HG02759 (cell line): ENCODE data around the gene ZC3H10.
A peak's percentile ranks its signal among the peaks of the same experiment; 100 is the strongest.
"Not testable (repeated sequence)": the region's sequence is repeated elsewhere in the genome, so short reads cannot be mapped to it uniquely, and the experiment has no call there.

ENCODE experiments used
- ATAC-seq: cut with Tn5 transposase; IDR thresholded peaks from one replicate; pipeline ENCODE4 v1.9.1; 2021; ENCODE audit warnings: mild to moderate bottlenecking, moderate library complexity; ENCODE audit not compliant: unreplicated experiment

The ZC3H10 gene

GRCh38 chr12:56117778-56118687 lies at the start of gene ZC3H10:
Gene ZC3H10, plus strand, starts transcription at chr12:56118266. Its CDS starts 2,297 bp downstream, at chr12:56120563.
- ATAC-seq, result peak; percentile 86

GRCh38 chr12:56071648-56072047 lies 46.4 kb upstream of the ZC3H10 start:
- ATAC-seq, result no peak

GRCh38 chr12:56074396-56074795 lies 43.7 kb upstream of the ZC3H10 start:
- ATAC-seq, result no peak

GRCh38 chr12:56077966-56078365 lies 40.1 kb upstream of the ZC3H10 start:
- ATAC-seq, result not testable (repeated sequence)

GRCh38 chr12:56078427-56078826 lies 39.6 kb upstream of the ZC3H10 start:
- no peak for ATAC-seq

- ATAC-seq, result peak; percentile 67
Measured at GRCh38 chr12:56078931-56079722, 38.9 kb upstream of the ZC3H10 start.

GRCh38 chr12:56079723-56080555 lies 38.1 kb upstream of the ZC3H10 start, which contains the start of gene ERBB3:
Gene ERBB3, plus strand, starts transcription at chr12:56080165. Its CDS starts 136 bp downstream, at chr12:56080301.
- ATAC-seq, result no peak

GRCh38 chr12:56080556-56081138 lies 37.4 kb upstream of the ZC3H10 start:
- ATAC-seq, result no peak

GRCh38 chr12:56081393-56082347 lies 36.4 kb upstream of the ZC3H10 start:
- no peak for ATAC-seq

- no peak for ATAC-seq
Measured at GRCh38 chr12:56082382-56082781, 35.7 kb upstream of the ZC3H10 start.

- ATAC-seq, result no peak
Measured at GRCh38 chr12:56082967-56083366, 35.1 kb upstream of the ZC3H10 start.

- ATAC-seq, result no peak
Measured at GRCh38 chr12:56084958-56085543, 33.0 kb upstream of the ZC3H10 start.

GRCh38 chr12:56086096-56086495 lies 32.0 kb upstream of the ZC3H10 start:
- no peak for ATAC-seq

GRCh38 chr12:56086608-56087007 lies 31.5 kb upstream of the ZC3H10 start:
- ATAC-seq, result no peak

GRCh38 chr12:56087220-56087619 lies 30.8 kb upstream of the ZC3H10 start:
- no peak for ATAC-seq

GRCh38 chr12:56097738-56098137 lies 20.3 kb upstream of the ZC3H10 start:
- ATAC-seq, result no peak

GRCh38 chr12:56098592-56098991 lies 19.5 kb upstream of the ZC3H10 start:
- no peak for ATAC-seq

GRCh38 chr12:56099787-56100186 lies 18.3 kb upstream of the ZC3H10 start:
- no peak for ATAC-seq

- no peak for ATAC-seq
Measured at GRCh38 chr12:56101045-56101444, 17.0 kb upstream of the ZC3H10 start.
